HL-60 (cell line): Measurements from ENCODE around the gene CNTNAP2.

ENCODE experiments used
- DNase-seq, 2 experiments: peaks; one replicate each; pipeline ENCODE4 v3.0.0-alpha.2; 2010 to 2020; ENCODE audit warnings: low read depth in 1 of 2, low spot score in 1 of 2
- H3K27ac ChIP-seq: fragments of 250-450 bp; sonication (Bioruptor Pico); replicated peaks from 2 replicates; pipeline ENCODE4 v1.5.1; 2020; ENCODE audit warnings: mild to moderate bottlenecking, moderate library complexity
- H3K27me3 ChIP-seq: fragments of 250-450 bp; sonication (Bioruptor Pico); 2 replicates; pipeline ENCODE4 v1.5.1; 2021; ENCODE audit warnings: mild to moderate bottlenecking, moderate library complexity; ENCODE audit not compliant: insufficient read depth, poor library complexity, severe bottlenecking
- H3K4me3 ChIP-seq: replicated peaks from 2 replicates; pipeline ENCODE4 v1.5.1; 2011; ENCODE audit warnings: mild to moderate bottlenecking, control low read depth, low read length; ENCODE audit not compliant: insufficient read depth
- CTCF ChIP-seq: IDR thresholded peaks from one replicate; pipeline ENCODE4 v1.5.1; 2011; ENCODE audit warnings: low read length, control low read depth, inconsistent platforms; ENCODE audit not compliant: insufficient read depth
- GABPA ChIP-seq: IDR thresholded peaks from 2 replicates; pipeline ENCODE4 v1.6.1; 2012; ENCODE audit warnings: low read depth
- POLR2AphosphoS5 ChIP-seq: IDR thresholded peaks from 2 replicates; pipeline ENCODE4 v1.6.1; 2012; ENCODE audit warnings: low read depth
- REST ChIP-seq: IDR thresholded peaks from 2 replicates; pipeline ENCODE4 v1.6.1; 2012; ENCODE audit warnings: low read depth; ENCODE audit not compliant: insufficient replicate concordance
- SPI1 ChIP-seq: IDR thresholded peaks from 2 replicates; pipeline ENCODE4 v1.6.1; 2012; ENCODE audit warnings: low read depth, mild to moderate bottlenecking, borderline replicate concordance

CNTNAP2 gene

GRCh38 chr7:148433521-148434180 is 2317.1 kb downstream of the CNTNAP2 start:
- no peaks in the 10 kb centered on the region for H3K27me3 ChIP-seq
- no peak overlapping the region for H3K27ac ChIP-seq
- H3K4me3 ChIP-seq = no peak overlapping the region
- DNase-seq = no peak
- TF ChIP-seq POLR2AphosphoS5 = no peak
- TF ChIP-seq SPI1 = no peak
- no peak for TF ChIP-seq GABPA
- no peak for TF ChIP-seq REST
- no peak for TF ChIP-seq CTCF

- TF ChIP-seq SPI1 (no peak), POLR2AphosphoS5 (no peak), REST (no peak), GABPA (no peak), CTCF (no peak)
These were observed 2317.7 kb downstream of the CNTNAP2 start for GRCh38 chr7:148434181-148434757.

GRCh38 chr7:148434887-148435286 is 2318.3 kb downstream of the CNTNAP2 start:
- Histone ChIP-seq H3K27ac (no peak overlapping the region), H3K27me3 (no peaks in the 10 kb centered on the region), H3K4me3 (no peak overlapping the region)
- no peak for DNase-seq
- TF ChIP-seq CTCF (no peak), SPI1 (0 out of 2 replicates have a peak, but pooled peaks have one; percentile 17)

More at GRCh38 chr7:148434181-148434757, 2317.7 kb downstream of the CNTNAP2 start:
- H3K27ac ChIP-seq = no peak overlapping the region
- no peaks in the 10 kb centered on the region for H3K27me3 ChIP-seq
- no peak for DNase-seq
- H3K4me3 ChIP-seq = no peak overlapping the region

- TF ChIP-seq POLR2AphosphoS5 (no peak), CTCF (no peak), SPI1 (no peak)
- no peak overlapping the region for H3K27ac ChIP-seq
- no peaks in the 10 kb centered on the region for H3K27me3 ChIP-seq
- no peak for DNase-seq
- H3K4me3 ChIP-seq = no peak overlapping the region
These were observed 2319.1 kb downstream of the CNTNAP2 start for GRCh38 chr7:148435715-148436114.
